ENCODE data around the gene MYO9A.

MYO9A gene

GRCh38 chr15:72118017-72118978 lies at the start of gene MYO9A, which contains the start of gene SENP8:
MYO9A (minus strand) TSS chr15:72118150; CDS start chr15:72046563, 71,587 bp downstream.
SENP8 (plus strand) TSS chr15:72118403; CDS start chr15:72139624, 21,221 bp downstream.
- TF ChIP-seq GATA3 (IDR thresholded peaks at IDR 0.05; ENCODE audit: low read depth, low read length) (no peak), GATA2 (IDR thresholded peaks at IDR 0.05; ENCODE audit: low read depth, low read length) (no peak)

- no peak for TF ChIP-seq GATA2 (IDR thresholded peaks at IDR 0.05; ENCODE audit: low read depth, low read length)
- no peak for TF ChIP-seq GATA3 (IDR thresholded peaks at IDR 0.05; ENCODE audit: low read depth, low read length)
These were observed 49.5 kb upstream of the MYO9A start for GRCh38 chr15:72167445-72167844.

GRCh38 chr15:72166716-72167417 lies 48.9 kb upstream of the MYO9A start:
- TF ChIP-seq GATA2 (IDR thresholded peaks at IDR 0.05; ENCODE audit: low read depth, low read length) (no peak), GATA3 (IDR thresholded peaks at IDR 0.05; ENCODE audit: low read depth, low read length) (no peak)

- TF ChIP-seq GATA3 (IDR thresholded peaks at IDR 0.05; ENCODE audit: low read depth, low read length) (no peak), GATA2 (IDR thresholded peaks at IDR 0.05; ENCODE audit: low read depth, low read length) (no peak)
These were observed 45.8 kb upstream of the MYO9A start for GRCh38 chr15:72163719-72164118.

GRCh38 chr15:72162569-72162968 lies 44.6 kb upstream of the MYO9A start:
- TF ChIP-seq GATA2 (IDR thresholded peaks at IDR 0.05; ENCODE audit: low read depth, low read length) = no peak
- no peak for TF ChIP-seq GATA3 (IDR thresholded peaks at IDR 0.05; ENCODE audit: low read depth, low read length)

GRCh38 chr15:72161361-72162132 lies 43.6 kb upstream of the MYO9A start:
- no peak for TF ChIP-seq GATA2 (IDR thresholded peaks at IDR 0.05; ENCODE audit: low read depth, low read length)
- TF ChIP-seq GATA3 (IDR thresholded peaks at IDR 0.05; ENCODE audit: low read depth, low read length) = no peak

GRCh38 chr15:72160696-72161245 lies 42.8 kb upstream of the MYO9A start:
- no peak for TF ChIP-seq GATA3 (IDR thresholded peaks at IDR 0.05; ENCODE audit: low read depth, low read length)
- TF ChIP-seq GATA2 (IDR thresholded peaks at IDR 0.05; ENCODE audit: low read depth, low read length) = no peak

- TF ChIP-seq GATA2 (IDR thresholded peaks at IDR 0.05; ENCODE audit: low read depth, low read length) (no peak), GATA3 (IDR thresholded peaks at IDR 0.05; ENCODE audit: low read depth, low read length) (no peak)
These were observed 39.0 kb upstream of the MYO9A start for GRCh38 chr15:72156928-72157327.

- TF ChIP-seq GATA2 (IDR thresholded peaks at IDR 0.05; ENCODE audit: low read depth, low read length) (no peak), GATA3 (IDR thresholded peaks at IDR 0.05; ENCODE audit: low read depth, low read length) (no peak)
These were observed 38.0 kb upstream of the MYO9A start for GRCh38 chr15:72155635-72156616.

GRCh38 chr15:72155003-72155621 lies 37.2 kb upstream of the MYO9A start:
- no peak for TF ChIP-seq GATA3 (IDR thresholded peaks at IDR 0.05; ENCODE audit: low read depth, low read length)
- no peak for TF ChIP-seq GATA2 (IDR thresholded peaks at IDR 0.05; ENCODE audit: low read depth, low read length)

- TF ChIP-seq GATA3 (IDR thresholded peaks at IDR 0.05; ENCODE audit: low read depth, low read length) = no peak
- TF ChIP-seq GATA2 (IDR thresholded peaks at IDR 0.05; ENCODE audit: low read depth, low read length) = no peak
These were observed 36.4 kb upstream of the MYO9A start for GRCh38 chr15:72154316-72154715.

Measured in SH-SY5Y (cell line).